Omental fat pad (tissue), 4 donors: Measurements from ENCODE around the gene SMARCD1. TPM values are rescaled to one million over a fixed set of nuclear protein-coding genes. Genes with fewer than 3 reads are reported as not detected.

Source experiments
- ATAC-seq: fragments of 150-250 bp; one replicate; pipeline ENCODE4 v1.9.1; 2016; ENCODE audit warnings: mild to moderate bottlenecking, moderate library complexity; ENCODE audit not compliant: low FRiP score
- DNase-seq: peaks from one replicate; pipeline ENCODE4 v3.0.0-alpha.2; 2019; ENCODE audit warnings: low spot score
- total RNA-seq, 4 donors: library from RNA; depleted of rRNA; stranded (reverse); fragments of >200 nt; gene quantifications; one replicate each; pipeline ENCODE4 v1.1.0, GENCODE V29; 2016
- TF ChIP-seq, protein P1 (sequence below), 3 donors: fragments of 450-650 bp; IDR thresholded peaks; one replicate each; pipeline ENCODE4 v1.5.1; 2016 to 2017; ENCODE audit warnings: antibody characterized with exemption in 3 of 3, mild to moderate bottlenecking in 3 of 3, moderate library complexity in 2 of 3

The SMARCD1 gene
- total RNA-seq, 4 donors from 2014 or later, result 47.7 to 80.8 (median 57.3) TPM

DNA sequence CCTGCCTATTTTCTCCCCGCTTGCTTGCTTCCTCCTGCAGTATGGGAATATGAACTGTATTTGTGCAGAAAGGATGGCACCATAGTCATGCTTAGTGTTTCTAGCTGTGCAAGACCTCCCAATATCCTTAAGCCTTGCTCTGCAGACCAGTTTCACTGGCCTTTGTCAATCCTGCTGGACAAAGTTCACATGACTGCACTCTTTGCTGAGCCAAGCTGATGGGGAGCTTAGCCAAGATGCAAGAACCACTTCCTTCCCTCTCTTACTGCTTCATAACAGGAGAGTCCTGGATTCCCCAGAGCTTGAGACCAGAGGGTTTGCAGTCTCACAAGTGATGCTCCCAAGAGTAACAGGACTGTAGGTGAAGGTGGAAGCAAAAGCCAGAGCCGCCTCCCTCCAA is 24.0 kb upstream of the SMARCD1 start:
- ATAC-seq (no peak), DNase-seq (no peak)
- TF ChIP-seq, protein P1, sequence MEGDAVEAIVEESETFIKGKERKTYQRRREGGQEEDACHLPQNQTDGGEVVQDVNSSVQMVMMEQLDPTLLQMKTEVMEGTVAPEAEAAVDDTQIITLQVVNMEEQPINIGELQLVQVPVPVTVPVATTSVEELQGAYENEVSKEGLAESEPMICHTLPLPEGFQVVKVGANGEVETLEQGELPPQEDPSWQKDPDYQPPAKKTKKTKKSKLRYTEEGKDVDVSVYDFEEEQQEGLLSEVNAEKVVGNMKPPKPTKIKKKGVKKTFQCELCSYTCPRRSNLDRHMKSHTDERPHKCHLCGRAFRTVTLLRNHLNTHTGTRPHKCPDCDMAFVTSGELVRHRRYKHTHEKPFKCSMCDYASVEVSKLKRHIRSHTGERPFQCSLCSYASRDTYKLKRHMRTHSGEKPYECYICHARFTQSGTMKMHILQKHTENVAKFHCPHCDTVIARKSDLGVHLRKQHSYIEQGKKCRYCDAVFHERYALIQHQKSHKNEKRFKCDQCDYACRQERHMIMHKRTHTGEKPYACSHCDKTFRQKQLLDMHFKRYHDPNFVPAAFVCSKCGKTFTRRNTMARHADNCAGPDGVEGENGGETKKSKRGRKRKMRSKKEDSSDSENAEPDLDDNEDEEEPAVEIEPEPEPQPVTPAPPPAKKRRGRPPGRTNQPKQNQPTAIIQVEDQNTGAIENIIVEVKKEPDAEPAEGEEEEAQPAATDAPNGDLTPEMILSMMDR (IDR thresholded peaks at IDR 0.05), result no peak

DNA sequence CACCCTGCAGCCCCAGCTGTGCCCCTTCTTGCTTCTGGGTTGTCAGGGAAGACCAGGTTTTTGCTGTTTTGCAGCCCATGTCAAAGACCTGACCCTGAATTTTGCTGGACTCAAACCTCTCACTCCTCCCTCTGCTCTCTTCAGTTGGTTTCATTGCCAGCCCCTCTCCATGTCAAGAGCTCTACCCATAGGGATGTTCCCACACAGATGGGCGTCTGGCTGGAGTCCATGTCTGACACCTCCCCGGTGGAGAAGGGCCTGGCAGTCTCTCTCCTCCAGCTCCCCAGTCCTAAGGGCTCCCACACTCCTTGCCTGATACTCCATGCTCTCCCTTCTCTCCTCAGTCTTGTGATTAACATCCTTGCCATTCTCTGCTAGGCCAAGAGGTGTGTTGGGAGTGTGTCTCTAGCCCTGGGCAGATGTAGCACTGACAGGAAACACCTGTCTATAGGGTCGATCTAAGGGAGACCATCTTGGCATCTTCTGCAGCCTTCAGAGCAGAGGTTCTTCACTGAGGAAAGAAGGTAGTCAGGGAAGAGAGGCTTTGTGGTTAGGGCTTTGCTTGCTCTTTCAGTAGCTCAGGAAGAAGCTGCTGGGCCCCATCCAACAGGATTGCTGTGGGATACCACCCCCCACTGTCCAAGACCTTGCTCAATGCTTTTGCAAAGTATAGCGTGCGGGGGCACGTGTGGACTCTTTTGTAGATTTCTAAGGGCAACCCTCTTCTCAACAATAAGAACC is 23.0 kb upstream of the SMARCD1 start:
- DNase-seq, result no peak
- no peak for ATAC-seq
- TF ChIP-seq, protein P1 (IDR thresholded peaks at IDR 0.05), result no peak

DNA sequence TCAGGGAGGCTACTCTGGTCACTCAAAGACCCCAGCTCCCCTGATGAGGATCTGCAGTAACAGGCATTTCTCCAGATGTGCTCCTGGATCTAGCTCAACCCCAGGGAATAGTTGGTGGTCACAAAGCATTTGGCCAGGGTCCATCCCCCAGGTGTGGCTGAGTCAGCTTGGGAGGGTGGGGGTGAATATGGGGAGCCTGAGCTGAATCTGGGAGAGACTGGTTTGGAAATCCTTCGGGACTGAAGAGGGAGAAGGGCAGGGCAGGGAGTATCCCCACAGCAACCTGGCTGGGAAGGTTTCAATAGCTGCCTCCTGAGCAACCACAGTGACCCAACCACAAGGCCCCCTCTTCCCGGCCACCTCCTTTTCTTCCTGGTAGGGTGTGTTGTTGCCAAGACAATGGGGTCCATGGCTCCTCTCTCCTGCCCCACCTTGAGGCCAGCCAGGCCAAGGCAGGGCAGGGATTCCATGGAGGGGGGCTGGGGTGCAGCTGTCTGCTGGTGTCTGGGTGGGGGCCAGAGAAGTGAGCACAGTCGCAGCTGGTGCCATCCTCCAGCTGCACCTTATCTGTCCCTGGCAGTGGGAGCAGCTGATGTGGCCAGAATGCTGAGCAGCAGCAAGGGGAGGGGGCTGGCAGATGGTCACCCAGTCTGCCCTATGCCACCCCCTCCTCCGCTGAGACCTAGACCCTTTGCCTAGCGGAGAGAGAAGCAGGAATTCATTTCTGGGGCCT is 22.2 kb upstream of the SMARCD1 start:
- ATAC-seq (no peak), DNase-seq (no peak)
- TF ChIP-seq, protein P1 (IDR thresholded peaks at IDR 0.05), result no peak

DNA sequence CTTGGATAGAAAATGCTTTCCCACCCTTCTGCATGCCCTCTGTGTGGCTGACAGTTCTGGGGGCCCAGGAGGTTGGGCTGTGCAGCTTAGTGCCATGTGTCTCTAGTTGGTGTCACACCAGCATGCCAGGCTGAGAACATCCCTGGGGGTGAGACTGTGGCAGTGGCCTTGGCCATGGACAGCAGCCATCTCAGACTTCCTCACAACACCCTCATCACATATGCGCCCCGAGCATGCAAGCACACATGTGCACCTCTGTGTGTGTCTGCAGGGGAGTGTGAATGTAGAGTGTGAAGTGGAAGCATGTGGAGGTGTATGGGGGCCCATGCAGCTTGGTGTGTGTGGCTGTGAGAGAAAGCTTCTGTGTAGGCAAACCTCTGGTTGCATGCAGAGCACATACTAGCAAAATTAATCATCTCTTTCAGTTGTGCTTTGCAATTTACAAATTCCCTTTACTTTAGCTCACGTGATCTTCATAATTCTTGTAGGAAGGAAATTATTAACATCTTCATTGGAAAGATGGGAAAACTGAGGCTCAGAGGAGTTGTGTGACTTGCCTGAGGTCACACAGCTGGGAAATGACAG is 19.3 kb upstream of the SMARCD1 start:
- TF ChIP-seq, protein P1 (IDR thresholded peaks at IDR 0.05), result no peak
- no peak for ATAC-seq
- DNase-seq, result no peak

DNA sequence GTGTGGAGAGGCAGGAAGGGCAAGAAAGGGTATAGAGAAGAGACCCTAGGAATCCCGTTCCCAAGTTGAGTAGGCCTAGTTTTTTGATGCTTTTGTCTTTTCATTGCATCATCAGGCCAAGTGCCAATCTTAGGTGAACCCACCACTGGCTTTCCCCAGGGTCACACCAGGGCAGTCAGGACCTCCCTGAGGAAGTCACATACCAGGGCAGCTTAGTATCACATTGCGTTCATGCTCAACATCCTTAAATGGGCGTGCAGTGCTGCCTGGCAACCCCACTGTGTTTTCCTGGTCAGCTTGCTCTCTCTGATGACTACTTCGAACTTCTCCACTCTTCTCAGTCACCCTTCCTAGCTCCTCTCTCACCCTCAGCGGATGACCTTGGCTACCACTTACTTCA is 18.7 kb upstream of the SMARCD1 start:
- ATAC-seq, result no peak
- no peak for DNase-seq
- TF ChIP-seq, protein P1 (IDR thresholded peaks at IDR 0.05), result no peak

DNA sequence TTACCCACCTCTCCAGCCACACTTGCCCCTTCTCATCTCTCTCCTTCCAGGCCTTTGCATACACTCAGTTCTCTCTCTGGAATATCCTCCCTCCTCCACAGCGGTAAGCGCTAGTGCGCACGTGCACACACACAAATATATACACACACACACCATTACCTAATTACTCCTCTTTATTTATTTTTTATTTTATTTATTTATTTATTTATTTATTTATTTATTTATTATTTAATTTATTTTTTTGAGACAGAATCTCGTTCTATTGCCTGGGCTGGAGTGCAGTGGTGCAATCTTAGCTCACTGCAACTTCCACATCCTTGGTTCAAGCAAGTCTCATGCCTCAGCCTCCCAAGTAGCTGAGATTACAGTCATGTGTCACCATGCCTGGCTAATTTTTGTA is 16.1 kb upstream of the SMARCD1 start:
- no peak for DNase-seq
- no peak for ATAC-seq
- TF ChIP-seq, protein P1 (IDR thresholded peaks at IDR 0.05), result no peak
